ENCODE measurements around the gene SLC2A9.

GRCh38 chr4:9952415-9952950 lies 68.8 kb downstream of the SLC2A9 start:
- TF ChIP-seq CTCF (IDR thresholded peaks at IDR 0.05; ENCODE audit: insufficient read depth, low read depth, low read length) (no peak), EZH2 (IDR thresholded peaks at IDR 0.05; ENCODE audit: insufficient read depth, low read length) (no peak)

All from astrocyte (in vitro differentiated cells and primary cell).